GM21423 (cell line): ENCODE results near the gene PTPRC.

ENCODE experiments used
- ATAC-seq: cut with Tn5 transposase; IDR thresholded peaks from one replicate; pipeline ENCODE4 v1.9.1; 2021; ENCODE audit warnings: mild to moderate bottlenecking, moderate library complexity; ENCODE audit not compliant: unreplicated experiment

PTPRC gene

DNA sequence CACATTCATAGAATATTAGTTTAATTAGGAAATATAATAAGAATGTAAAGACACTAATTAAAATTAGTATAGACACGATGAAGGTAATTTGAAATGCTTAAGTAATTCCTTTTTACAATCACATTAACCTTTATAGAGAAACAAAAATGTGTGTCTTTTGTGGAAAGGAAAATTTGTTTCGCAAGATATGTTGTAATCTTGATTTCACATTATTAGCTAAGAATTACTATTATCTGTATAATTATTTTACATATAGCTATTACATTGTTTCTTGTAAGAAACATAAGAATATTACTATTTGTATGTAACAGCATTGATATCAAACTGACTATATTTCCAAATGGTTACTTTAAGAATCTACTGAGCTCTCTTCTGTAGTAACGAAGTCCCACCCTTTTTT lies 111.2 kb downstream of the PTPRC start:
- ATAC-seq, result no peak

DNA sequence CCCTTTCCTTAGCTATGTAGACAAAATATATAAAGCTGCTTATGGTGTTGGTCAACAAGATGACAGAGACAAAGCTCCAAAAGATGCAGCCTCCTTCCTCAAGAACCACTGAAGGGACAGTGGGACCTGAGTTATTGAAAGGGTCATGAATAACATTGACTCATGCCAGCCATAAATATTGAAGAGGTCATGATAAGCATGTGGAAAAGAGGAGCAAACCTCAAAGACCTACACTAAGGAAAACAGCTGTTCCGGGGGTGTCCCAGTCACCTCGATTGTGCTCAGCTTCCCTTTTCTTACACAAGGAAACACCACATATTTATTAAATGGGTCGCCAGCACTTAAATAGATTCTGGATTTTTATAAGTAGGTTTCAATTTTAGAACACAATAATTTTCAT lies 112.9 kb downstream of the PTPRC start:
- no peak for ATAC-seq

DNA sequence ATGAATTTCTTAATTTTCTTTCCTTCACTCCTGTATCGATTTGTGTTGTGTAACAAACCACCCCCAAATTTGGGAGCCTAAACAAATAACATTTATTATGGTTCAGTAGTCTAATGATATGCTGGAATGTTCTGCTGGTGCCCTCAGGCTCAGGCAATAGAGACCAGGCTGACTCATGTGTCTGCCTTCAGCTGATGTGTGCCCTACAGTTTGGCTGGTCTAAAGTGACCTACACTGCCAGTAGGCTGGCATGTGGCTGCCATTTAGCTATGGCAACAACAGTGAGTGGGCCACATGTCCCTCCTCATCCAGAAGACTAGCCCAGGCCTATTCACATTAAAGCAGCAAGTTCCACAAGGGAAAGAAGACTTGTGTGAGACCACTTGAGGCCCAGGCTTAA lies 115.8 kb downstream of the PTPRC start:
- no peak for ATAC-seq

DNA sequence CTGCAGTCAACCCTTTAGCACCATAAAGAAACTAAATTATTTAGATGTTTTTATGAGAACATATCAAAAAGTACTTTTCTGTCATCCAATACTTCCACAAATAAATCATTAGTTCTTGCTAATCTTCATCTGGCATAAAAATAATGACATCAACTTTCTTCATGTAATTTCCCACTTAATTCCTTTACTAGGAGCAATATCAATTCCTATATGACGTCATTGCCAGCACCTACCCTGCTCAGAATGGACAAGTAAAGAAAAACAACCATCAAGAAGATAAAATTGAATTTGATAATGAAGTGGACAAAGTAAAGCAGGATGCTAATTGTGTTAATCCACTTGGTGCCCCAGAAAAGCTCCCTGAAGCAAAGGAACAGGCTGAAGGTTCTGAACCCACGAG lies 116.9 kb downstream of the PTPRC start:
- ATAC-seq, result no peak

DNA sequence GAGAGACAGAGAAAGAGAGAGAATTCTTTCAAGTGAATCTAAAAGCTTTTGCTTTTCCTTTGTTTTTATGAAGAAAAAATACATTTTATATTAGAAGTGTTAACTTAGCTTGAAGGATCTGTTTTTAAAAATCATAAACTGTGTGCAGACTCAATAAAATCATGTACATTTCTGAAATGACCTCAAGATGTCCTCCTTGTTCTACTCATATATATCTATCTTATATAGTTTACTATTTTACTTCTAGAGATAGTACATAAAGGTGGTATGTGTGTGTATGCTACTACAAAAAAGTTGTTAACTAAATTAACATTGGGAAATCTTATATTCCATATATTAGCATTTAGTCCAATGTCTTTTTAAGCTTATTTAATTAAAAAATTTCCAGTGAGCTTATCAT lies 117.6 kb downstream of the PTPRC start:
- no peak for ATAC-seq

DNA sequence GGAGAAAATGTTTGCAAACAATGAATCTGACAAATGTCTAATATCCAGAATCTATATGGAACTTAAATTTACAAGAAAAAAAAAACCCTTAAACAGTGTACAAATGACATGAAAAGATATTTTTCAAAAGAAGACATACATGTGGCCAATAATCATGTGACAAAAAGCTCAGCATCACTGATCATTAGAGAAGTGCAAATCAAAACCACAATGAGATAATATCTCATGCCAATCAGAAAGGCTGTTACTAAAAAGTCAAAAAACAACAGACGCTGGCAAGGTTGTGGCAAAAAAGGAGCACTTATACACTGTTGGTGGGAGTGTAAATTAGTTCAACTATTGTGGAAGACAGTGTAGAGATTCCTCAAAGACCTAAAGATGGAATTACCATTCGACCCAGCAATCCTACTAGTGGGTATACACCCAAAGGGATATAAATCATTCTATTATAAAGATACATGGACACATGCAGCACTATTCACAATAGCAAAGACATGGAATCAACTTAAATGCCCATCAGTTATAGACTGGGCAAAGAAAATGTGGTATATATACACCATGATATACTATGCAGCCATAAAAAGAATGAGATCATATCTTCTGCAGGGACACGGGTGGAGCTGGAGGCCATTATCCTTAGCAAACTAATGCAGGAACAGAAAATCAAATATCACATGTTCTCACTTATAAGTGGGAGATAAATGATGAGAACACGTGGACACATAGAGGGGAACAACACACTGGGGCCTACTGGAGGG lies 123.2 kb downstream of the PTPRC start:
- ATAC-seq, result no peak

DNA sequence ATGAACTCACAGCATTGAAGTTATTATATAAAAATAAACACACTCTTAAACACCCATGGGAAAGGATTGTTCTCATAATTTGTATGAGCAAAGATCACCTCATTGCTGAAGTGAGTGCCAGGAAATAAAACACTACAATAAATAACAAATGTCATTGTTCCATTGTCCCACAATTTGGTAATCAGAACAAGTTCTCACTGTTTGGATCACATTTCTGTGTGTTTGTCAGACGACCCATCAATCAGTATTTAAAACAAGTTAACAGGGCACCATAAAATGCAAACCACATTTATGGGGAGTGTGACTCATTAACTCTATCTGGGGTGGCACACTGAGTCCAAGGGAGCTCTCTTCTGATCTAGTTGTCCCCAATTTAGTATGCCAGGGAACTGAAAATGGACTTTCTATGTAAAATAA lies 124.5 kb downstream of the PTPRC start:
- ATAC-seq, result no peak

DNA sequence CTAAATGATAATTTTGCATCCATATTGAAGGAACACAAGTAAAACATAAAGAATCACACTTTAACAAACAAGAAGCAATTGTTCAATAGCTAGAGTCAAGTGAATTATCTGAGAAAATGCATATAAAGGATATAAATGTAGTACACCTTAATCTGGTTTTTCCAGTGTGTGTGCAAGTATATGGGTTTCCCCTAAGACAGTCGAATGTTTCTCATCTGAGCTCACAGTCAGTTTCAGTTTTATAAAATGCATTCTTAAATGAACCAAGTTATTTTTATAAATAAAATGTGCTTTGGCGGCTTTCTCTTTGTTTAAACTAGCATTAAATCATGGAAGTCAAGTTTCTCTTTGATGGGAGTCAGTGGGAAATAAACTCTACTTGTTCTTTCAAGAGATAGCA lies 125.9 kb downstream of the PTPRC start:
- ATAC-seq, result no peak

DNA sequence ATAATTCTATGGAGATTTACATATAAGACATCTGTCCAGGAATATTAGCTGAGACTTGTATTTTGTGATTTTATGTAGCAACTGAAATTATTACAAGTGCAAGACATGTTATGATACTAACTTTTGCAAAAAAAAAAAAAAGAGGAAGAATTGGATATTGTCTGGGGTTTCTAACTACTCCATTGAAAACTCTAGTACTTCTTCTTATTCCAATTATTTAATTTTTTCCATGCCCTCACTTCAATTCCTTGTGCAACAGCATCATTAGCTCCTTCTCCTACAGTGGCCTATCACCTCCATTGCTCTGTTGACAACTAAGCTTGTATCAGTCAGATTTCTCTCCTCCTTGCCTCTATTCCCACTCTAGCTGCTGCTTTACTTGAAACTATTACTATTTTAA lies 126.6 kb downstream of the PTPRC start:
- ATAC-seq, result no peak

DNA sequence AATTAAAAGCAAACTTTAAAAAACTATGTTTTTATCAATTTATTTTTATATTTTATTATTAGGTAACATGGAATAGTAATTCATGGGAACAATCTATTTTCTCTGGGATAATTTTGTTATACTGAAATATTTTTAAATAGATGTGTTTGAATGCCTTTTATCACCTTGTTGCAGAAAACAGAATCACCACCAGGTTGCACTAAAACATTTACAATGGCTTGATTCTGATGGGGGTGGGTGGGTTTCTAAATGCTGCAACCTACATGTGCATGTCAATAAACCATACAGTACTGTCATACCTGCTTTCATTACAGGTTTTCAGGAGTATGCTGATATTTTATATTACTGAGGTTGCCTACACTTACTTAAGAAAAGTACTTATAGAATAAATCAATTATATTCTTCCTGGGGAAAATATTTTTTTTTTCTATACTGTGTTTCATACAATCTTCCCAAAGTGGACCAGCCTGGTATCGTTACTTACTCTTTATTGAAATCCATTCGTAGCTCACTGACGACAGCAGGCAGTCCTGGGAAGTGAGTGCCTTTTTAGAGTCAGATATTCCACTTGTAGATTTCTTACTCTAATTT lies 132.8 kb downstream of the PTPRC start:
- ATAC-seq, result no peak

DNA sequence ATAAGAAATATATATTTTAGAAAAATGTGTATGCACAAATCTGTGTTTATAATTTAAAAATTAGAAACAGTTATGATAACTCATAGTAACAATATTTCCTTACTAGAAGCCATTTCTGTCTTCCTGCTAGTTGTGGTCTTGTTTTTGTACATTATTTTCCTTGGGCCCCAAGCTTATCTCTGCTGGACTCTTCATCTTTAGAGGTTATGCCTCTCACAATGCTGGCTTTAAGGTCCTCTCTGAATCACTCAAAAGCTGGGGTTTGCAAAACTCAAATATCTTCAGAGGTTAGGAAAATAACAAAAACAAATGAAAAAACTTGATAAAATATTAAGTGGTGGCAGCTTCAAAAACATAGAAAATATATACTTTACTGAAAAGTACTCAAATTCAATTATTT lies 133.8 kb downstream of the PTPRC start:
- no peak for ATAC-seq

DNA sequence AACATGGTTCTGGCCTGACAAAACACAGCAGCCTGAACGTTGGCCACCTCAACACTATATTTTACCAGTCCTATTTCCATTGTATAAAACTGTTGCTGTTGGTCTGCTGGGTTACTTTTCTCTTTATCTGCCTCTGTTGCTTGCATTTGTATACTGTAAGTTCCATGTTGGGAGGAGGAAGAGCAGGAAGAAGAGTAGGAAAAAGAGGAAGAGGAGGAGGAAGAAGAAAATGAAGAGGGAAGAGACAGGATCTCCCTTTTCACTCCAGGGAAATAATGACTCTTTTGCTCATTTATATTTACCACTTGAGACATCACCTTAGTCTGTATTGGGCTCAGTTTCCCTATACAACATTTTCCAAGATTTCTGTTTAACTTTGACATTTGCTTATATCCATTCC lies 134.2 kb downstream of the PTPRC start:
- ATAC-seq, result no peak

DNA sequence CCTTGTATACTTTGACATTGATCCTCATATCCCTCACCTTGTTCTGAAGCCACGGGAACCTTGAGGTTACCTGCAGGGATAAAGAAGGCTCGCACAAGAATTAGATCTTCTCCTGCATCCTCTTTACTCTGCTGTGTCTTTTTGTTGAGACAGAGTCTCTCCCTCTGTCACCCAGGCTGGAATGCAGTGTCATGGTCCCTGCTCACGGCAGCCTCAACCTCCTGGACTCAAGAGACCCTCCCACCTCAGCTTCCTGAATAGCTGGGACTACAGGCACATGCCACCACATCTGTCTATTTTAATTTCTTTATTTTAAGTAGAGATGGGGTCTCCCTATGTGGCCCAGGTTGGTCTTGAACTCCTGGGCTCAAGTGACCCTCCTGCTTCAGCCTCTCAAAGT lies 134.7 kb downstream of the PTPRC start:
- no peak for ATAC-seq

DNA sequence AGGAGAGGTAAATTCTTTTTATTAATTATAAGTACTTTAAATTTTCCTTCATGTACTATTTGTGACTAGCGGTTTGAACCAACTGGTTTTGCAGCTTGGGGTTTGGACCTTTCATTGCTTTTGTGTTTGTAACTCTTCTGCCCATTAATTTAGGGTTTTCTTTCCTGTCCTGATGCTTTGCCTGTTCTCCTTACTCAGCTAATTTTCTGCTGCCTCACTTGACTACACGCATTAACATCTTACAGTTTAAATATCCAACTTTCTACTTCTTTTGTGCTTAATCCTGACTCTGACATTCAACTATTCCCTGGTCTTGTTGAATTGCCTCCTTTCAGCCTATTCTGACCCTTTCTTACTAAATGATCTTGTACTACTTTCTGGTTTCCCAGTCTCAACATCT lies 135.6 kb downstream of the PTPRC start:
- no peak for ATAC-seq

DNA sequence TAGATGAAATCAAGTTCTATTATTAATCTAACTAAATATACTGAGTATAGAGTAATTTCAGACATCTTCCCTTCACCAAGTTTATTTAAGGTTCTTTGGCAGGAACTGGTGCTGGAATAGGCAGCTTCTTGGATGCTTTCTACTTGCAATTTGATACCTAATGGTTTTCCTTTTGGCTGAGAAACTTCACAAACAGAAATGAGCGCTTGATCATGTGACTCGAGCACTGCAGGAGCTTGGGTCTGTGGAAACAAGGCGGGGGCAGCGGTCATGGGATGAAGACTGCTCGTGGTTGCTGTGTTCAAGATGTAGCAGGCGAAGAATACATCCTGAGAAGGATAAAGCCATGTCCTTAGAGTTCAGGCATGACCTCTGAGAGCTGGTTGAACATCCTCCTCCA lies 136.8 kb downstream of the PTPRC start:
- ATAC-seq, result no peak

DNA sequence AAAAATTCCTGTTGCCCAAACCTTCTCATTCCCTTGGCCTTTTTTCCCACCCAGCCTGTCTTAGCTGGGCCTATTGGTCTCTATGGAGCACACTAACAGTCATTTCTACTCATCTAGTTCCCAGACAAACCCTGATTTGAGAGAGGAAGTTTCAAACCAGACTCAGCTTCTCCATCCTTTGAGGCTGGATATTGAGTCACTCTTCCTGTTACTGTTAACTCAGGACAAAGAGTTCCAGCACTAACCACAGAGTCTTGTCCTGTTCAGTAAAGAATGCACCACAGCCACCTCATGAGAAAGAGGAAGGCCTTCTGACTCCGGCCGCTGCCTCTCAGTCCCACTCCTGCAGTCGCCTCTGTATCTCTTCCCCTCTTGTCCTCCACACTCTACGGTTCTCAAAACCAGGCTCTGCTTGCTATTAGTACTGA lies 137.8 kb downstream of the PTPRC start:
- ATAC-seq, result peak; percentile 66

DNA sequence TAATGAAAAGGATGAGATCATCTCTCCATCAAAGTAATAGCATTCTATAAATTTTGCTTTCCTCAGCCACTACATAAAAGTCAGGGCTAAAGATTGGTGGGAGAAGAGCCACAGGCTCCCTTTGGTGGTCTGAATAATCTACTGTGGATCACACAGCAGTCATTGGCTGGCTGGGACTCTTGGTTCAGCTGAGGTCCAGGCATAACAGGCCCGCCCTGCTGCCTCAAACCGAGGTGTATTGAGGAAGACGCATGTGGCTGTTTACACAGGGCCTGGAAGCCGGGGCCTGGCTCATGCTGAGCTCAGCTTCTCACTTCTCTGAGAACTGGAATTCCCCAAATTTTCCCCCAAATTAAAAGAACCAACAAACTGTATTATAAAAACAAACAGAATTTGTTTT lies 139.2 kb downstream of the PTPRC start:
- no peak for ATAC-seq

DNA sequence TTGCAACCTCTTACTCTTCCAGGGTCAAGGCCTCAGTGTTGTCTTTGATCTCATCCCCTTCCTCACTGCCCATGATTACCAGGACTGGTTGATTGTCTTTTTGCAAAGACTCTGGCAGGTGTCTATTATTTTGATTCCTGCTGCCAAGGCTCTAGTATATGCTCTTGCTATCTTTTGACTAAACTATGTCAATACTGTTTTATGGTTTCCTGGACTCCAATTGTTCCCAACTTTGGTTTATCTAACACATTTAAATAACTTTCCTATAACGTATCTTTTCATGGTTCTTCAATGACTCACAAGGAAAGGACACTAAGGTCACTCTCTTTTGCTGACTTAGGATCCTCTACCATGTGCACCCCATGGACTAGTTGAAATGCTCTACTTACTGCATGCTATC lies 141.5 kb downstream of the PTPRC start:
- no peak for ATAC-seq

DNA sequence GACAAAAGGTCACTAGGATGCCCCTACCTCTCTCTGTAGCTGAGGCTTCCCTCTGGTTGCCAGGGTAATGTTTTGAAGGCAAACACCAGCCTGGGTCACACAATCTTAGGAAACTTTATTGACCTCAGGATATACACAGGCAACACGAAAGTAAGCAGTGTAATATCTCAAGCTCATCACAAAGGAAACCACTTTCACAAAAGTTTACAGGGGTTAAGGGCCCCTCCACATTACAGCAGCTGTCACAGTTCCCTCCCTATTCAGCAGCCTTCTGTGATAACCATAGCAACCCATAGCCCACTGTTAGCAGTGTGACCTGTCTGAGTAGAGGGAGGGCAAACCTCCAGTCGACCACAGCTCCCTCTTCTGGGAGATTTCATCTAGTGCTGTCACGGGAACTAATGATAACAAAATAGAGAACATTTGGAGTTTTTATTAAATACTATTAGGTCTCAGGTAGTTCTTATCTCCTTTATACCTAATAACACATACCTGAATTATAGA lies 149.8 kb downstream of the PTPRC start:
- no peak for ATAC-seq

DNA sequence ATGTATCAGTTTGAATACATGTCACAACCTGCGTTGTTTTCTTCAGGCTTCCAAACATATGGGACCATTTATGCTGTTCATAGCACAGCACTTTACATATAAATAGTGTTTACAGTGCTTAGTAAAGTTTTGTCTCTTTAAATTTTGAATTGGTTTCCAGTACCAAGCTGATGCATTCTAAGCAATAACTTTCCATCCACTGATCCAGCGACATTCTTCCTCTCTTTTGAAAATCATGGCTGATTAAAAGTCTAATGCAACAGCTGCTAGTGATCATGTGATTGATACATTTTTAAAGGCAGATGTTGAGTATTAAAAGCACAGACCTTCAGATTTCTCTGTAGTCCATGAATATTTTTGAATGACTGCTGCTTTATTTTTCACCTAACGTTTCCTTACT lies 154.9 kb downstream of the PTPRC start:
- no peak for ATAC-seq

DNA sequence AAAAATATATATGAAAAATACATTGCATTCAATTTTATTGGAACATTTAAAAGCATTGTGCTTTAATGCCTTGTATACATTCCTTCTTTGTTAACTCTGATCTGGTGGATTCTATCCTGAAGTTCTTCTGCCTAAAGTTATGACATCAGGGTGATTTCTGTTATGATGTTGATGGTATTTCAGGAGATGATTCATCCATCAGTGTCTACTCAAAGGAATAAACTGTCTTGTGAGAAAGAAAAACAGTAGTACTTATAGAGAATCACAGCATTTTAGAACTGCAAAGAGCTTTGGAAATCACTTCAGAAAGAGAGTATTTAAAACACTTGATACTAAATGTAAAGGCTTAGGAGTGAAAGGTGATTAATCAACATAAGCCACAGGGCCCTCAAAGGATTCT lies 155.7 kb downstream of the PTPRC start:
- no peak for ATAC-seq

DNA sequence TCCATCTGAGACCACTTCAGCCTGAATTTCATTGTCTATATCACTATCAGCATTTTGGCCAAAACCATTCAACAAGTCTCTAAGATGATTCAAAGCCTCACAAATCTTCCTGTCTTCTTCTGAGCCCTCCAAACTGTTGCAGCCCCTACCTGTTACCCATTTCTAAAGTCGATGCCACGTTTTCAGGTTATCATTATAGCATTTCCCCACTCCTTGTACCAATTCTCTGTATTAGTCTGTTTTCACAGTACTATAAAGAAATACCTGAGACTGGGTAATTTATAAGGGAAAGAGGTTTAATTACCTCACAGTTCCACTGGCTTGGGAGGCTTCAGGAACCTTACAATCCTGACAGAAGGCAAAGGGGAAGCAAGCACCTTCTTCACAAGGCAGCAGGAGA lies 158.8 kb downstream of the PTPRC start:
- ATAC-seq, result no peak

DNA sequence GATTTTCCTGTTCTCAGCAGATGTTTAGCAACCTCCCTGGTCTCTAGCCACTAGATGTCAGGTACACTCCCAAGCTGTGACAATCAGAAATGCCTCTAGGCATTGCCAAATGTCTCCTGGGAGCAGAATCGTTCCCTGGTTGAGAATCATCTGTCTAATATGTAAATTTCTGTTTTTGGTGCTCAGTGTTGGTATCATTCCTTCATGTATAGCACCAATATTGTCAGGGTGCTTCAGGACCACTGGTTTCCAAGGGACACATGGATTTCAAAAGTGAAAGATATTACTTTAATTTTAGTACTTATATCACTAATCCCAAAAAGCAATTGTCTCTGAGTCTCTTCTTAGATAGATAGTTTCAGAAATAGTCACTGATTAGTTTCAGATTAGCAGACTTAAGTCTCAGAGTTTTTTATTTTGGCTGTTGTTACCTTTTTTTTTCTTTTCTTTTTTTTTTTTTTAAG lies 160.1 kb downstream of the PTPRC start:
- ATAC-seq, result peak; percentile 76
